DOHH2 (cell line): ENCODE measurements around the gene LRMDA.

Experiments used
- H3F3A ChIP-seq: fragments of 200-600 bp; sonication (generic), shearing (Covaris generic); 2 replicates; pipeline ENCODE4 v1.6.0; 2016; ENCODE audit warnings: antibody characterized with exemption, mild to moderate bottlenecking; ENCODE audit not compliant: control insufficient read depth, insufficient read depth
- H3K27ac ChIP-seq: fragments of 200-600 bp; sonication (generic); 2 replicates; pipeline ENCODE4 v1.5.1; 2014; ENCODE audit warnings: low read depth, mild to moderate bottlenecking, low read length, moderate library complexity
- H3K27me3 ChIP-seq: fragments of 200-600 bp; sonication (generic); 2 replicates; pipeline ENCODE4 v1.6.1; 2014; ENCODE audit warnings: mild to moderate bottlenecking, low read length, mixed read lengths; ENCODE audit not compliant: control insufficient read depth
- H3K36me3 ChIP-seq: fragments of 200-600 bp; sonication (generic); 2 replicates; pipeline ENCODE4 v1.6.1; 2014; ENCODE audit warnings: mild to moderate bottlenecking, low read length, moderate library complexity, mixed read lengths; ENCODE audit not compliant: control insufficient read depth
- H3K4me1 ChIP-seq: fragments of 200-600 bp; sonication (generic); 2 replicates; pipeline ENCODE4 v1.6.1; 2014; ENCODE audit warnings: mild to moderate bottlenecking, low read length, mixed read lengths; ENCODE audit not compliant: control insufficient read depth
- H3K4me2 ChIP-seq: fragments of 200-600 bp; sonication (generic); 2 replicates; pipeline ENCODE4 v1.6.0; 2014; ENCODE audit warnings: mild to moderate bottlenecking, low read length, moderate library complexity
- H3K4me3 ChIP-seq: fragments of 200-600 bp; sonication (generic); 2 replicates; pipeline ENCODE4 v1.5.1; 2014; ENCODE audit warnings: mild to moderate bottlenecking, low read length, mixed read lengths
- H3K79me2 ChIP-seq: fragments of 200-600 bp; sonication (generic); 2 replicates; pipeline ENCODE4 v1.6.1; 2014; ENCODE audit warnings: mild to moderate bottlenecking, low read length, mixed read lengths; ENCODE audit not compliant: control insufficient read depth
- H3K9me2 ChIP-seq: fragments of 200-600 bp; sonication (generic); replicated peaks from 2 replicates; pipeline ENCODE4 v1.6.1; 2014; ENCODE audit warnings: mild to moderate bottlenecking, low read length, mixed read lengths; ENCODE audit not compliant: control insufficient read depth
- H3K9me3 ChIP-seq: fragments of 200-600 bp; sonication (generic); 2 replicates; pipeline ENCODE4 v1.6.1; 2014; ENCODE audit warnings: antibody characterized with exemption, low read length, mixed read lengths; ENCODE audit not compliant: control insufficient read depth, insufficient read depth
- H4K20me1 ChIP-seq: fragments of 200-600 bp; sonication (generic); 2 replicates; pipeline ENCODE4 v1.6.0; 2014; ENCODE audit warnings: low read depth, mild to moderate bottlenecking, antibody characterized with exemption, low read length, moderate library complexity; ENCODE audit not compliant: control insufficient read depth, insufficient read depth
- CTCF ChIP-seq: fragments of 200-600 bp; sonication (generic); IDR thresholded peaks from one replicate; pipeline ENCODE4 v1.5.1; 2014; ENCODE audit warnings: antibody characterized with exemption, mild to moderate bottlenecking, low read depth, low read length; ENCODE audit not compliant: poor library complexity, severe bottlenecking
- EZH2phosphoT487 ChIP-seq: fragments of 200-600 bp; sonication (generic); IDR thresholded peaks from 2 replicates; pipeline ENCODE4 v1.6.1; 2017; ENCODE audit warnings: borderline replicate concordance, mild to moderate bottlenecking, antibody characterized with exemption, low read length, moderate library complexity, mixed read lengths

LRMDA gene

DNA sequence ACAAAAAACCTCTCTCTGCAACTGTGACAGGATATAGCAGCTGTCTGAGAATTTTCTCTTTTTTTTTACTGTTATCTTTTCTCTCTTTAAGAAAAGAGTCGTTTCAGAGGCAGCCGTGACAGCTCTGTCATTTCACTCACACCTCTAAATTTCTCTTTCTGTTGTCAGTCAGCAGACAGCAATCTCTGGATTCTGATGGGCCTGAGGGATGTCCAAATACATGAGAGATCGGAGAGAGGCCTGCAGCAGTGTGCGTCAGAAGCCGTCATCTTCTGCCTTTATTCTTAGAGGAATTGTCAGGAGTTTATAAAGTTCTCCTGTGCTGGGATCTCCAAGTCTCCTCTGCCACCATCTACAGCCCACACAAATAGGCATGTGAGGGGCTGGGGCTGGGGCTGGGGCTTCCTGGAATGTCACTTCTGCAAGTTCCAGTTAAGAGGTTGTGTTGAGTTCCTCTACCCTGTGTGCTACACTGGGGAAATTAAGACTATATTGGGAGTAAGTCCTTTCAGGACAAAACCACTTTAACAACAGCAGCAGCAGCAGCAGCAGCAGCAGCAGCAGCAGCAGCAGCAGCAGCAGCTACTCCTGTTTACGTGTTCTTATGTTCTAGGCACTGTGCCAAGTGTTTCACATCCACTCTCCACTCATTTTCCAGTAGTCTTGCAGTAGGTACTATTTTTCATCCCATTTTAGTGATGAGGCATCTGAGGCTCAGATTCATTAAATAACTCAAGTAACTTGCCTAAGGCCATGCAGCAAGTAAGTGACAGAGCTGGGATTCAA is 541.3 kb downstream of the LRMDA start:
- Histone ChIP-seq H3K79me2 (no peaks in the 10 kb centered on the region), H3K27ac (no peak overlapping the region), H3K36me3 (no peaks in the 10 kb centered on the region), H3K27me3 (no peaks in the 10 kb centered on the region), H3K9me3 (no peaks in the 10 kb centered on the region), H3F3A (no peaks in the 10 kb centered on the region), H4K20me1 (no peaks in the 10 kb centered on the region), H3K9me2 (no peaks in the 10 kb centered on the region), H3K4me2 (no peak overlapping the region), H3K4me3 (no peak overlapping the region), H3K4me1 (no peaks in the 10 kb centered on the region)
- TF ChIP-seq EZH2phosphoT487: no peak
- TF ChIP-seq CTCF: no peak

DNA sequence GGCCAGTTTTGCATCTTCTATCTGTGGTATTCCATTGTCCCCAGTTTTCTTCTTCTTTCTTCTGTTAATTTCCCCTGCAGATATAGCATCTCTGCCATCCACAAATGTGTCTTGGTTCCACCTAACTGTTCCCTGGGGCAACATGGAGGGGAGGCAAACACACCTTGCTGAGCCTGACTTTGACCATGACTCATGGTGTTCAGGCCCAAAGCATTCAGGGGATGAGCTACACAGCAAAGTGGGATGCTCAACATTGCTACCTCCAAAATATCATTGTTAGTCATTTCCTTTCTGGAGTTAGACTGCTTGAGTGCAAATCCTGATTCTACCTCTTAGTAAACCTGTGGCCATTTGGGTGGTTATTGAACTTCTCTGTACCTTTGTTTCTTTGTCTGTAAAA is 542.7 kb downstream of the LRMDA start:
- H3F3A ChIP-seq: no peaks in the 10 kb centered on the region
- H3K4me1 ChIP-seq: no peaks in the 10 kb centered on the region
- TF ChIP-seq EZH2phosphoT487 (no peak), CTCF (no peak)
- H3K4me2 ChIP-seq: no peak overlapping the region
- H3K9me3 ChIP-seq: no peaks in the 10 kb centered on the region
- no peaks in the 10 kb centered on the region for H4K20me1 ChIP-seq
- H3K79me2 ChIP-seq: no peaks in the 10 kb centered on the region
- no peaks in the 10 kb centered on the region for H3K36me3 ChIP-seq
- no peaks in the 10 kb centered on the region for H3K9me2 ChIP-seq
- no peak overlapping the region for H3K4me3 ChIP-seq
- no peak overlapping the region for H3K27ac ChIP-seq
- no peaks in the 10 kb centered on the region for H3K27me3 ChIP-seq

GRCh38 chr10:75976681-75977080 is 545.3 kb downstream of the LRMDA start:
- no peaks in the 10 kb centered on the region for H3K9me3 ChIP-seq
- TF ChIP-seq EZH2phosphoT487 (no peak), CTCF (no peak)
- no peaks in the 10 kb centered on the region for H3F3A ChIP-seq
- H3K36me3 ChIP-seq: no peaks in the 10 kb centered on the region
- H3K79me2 ChIP-seq: no peaks in the 10 kb centered on the region
- H3K4me2 ChIP-seq: no peak overlapping the region
- H3K27ac ChIP-seq: no peak overlapping the region
- H3K9me2 ChIP-seq: no peaks in the 10 kb centered on the region
- no peaks in the 10 kb centered on the region for H3K4me1 ChIP-seq
- no peaks in the 10 kb centered on the region for H3K27me3 ChIP-seq
- H4K20me1 ChIP-seq: no peaks in the 10 kb centered on the region
- no peak overlapping the region for H3K4me3 ChIP-seq
